ENCODE data around the gene TSPYL4.

Gene TSPYL4

GRCh38 chr6:116200619-116201249 is 53.1 kb downstream of the TSPYL4 start:
- TF ChIP-seq SPI1 (IDR thresholded peaks at IDR 0.05; ENCODE audit: low read depth, low read length) (no peak), POLR2AphosphoS5 (IDR thresholded peaks at IDR 0.05; ENCODE audit: low read depth, low read length) (no peak), POU2F2 (IDR thresholded peaks at IDR 0.05; ENCODE audit: low read depth, low read length) (no peak), TAF1 (IDR thresholded peaks at IDR 0.05; ENCODE audit: low read depth, low read length) (no peak), PAX5 (IDR thresholded peaks at IDR 0.05; ENCODE audit: insufficient read depth, low read length, severe bottlenecking) (no peak), POLR2A (IDR thresholded peaks at IDR 0.05; ENCODE audit: low read depth, low read length) (no peak)
- FAIRE-seq (peak; percentile 55), DNase-seq (ENCODE audit: insufficient read length, low spot score) (no peak)
